Vagina (tissue), 2 donors: ENCODE results near the gene ZNF529.

Source experiments
- POLR2AphosphoS5 ChIP-seq, 2 donors: sonication (generic); formaldehyde crosslinking; IDR thresholded peaks; one replicate each; pipeline ENCODE4 v1.9.0; 2017; ENCODE audit warnings: antibody characterized with exemption in 2 of 2, mild to moderate bottlenecking in 2 of 2, low read depth in 1 of 2; ENCODE audit not compliant: insufficient read depth in 1 of 2
- TF ChIP-seq, protein P1 (sequence below), 3 experiments: fragments of 450-650 bp in 2 of 3; fragments of 200-600 bp in 1 of 3; sonication (generic) in 1 of 3; IDR thresholded peaks; one replicate each; pipeline ENCODE4 v1.5.1; 2017 to 2019; ENCODE audit warnings: antibody characterized with exemption in 3 of 3, mild to moderate bottlenecking in 2 of 3, moderate library complexity in 2 of 3

DNA sequence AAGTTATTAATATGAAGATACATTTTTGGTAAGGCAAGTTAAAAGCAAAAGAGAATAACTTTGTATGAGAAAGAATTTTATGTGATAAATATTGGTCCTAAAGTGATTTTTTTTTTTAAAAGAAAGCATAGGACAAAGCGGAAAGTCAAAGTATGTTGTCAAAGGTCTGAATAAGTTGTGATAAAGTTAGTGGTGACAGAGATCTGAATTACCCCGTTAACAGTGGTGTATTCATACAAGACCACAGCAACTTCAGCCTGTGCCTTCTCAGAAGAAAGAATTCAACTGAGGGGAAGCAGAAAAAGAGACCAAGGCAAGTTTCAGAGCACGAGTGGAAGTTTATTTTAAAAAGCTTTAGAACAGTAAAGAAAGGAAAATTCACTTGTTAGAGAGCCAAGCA, 64.8 kb downstream of the ZNF529 start:
- TF ChIP-seq, protein P1, sequence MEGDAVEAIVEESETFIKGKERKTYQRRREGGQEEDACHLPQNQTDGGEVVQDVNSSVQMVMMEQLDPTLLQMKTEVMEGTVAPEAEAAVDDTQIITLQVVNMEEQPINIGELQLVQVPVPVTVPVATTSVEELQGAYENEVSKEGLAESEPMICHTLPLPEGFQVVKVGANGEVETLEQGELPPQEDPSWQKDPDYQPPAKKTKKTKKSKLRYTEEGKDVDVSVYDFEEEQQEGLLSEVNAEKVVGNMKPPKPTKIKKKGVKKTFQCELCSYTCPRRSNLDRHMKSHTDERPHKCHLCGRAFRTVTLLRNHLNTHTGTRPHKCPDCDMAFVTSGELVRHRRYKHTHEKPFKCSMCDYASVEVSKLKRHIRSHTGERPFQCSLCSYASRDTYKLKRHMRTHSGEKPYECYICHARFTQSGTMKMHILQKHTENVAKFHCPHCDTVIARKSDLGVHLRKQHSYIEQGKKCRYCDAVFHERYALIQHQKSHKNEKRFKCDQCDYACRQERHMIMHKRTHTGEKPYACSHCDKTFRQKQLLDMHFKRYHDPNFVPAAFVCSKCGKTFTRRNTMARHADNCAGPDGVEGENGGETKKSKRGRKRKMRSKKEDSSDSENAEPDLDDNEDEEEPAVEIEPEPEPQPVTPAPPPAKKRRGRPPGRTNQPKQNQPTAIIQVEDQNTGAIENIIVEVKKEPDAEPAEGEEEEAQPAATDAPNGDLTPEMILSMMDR (IDR thresholded peaks at IDR 0.05): no peak
- TF ChIP-seq POLR2AphosphoS5 (IDR thresholded peaks at IDR 0.05; ENCODE audit: insufficient read depth in 1 of 2, low read depth in 1 of 2): no peak
